Skin of body (tissue), 2 donors: ENCODE data around the gene LPAR1. TPM values are rescaled to one million over a fixed set of nuclear protein-coding genes. Genes with fewer than 3 reads are reported as not detected.

Experiments used
- DNase-seq: peaks from one replicate; lab custom pipeline; 2025; lab: John Stamatoyannopoulos, UW
- total RNA-seq: library from RNA; depleted of rRNA; stranded (reverse); fragments of >200 nt; gene quantifications from one replicate; pipeline ENCODE4 v1.2.3, GENCODE V29; 2014

The LPAR1 gene
- total RNA-seq, 1 donor from 2014 or later: 47.3 TPM

DNA sequence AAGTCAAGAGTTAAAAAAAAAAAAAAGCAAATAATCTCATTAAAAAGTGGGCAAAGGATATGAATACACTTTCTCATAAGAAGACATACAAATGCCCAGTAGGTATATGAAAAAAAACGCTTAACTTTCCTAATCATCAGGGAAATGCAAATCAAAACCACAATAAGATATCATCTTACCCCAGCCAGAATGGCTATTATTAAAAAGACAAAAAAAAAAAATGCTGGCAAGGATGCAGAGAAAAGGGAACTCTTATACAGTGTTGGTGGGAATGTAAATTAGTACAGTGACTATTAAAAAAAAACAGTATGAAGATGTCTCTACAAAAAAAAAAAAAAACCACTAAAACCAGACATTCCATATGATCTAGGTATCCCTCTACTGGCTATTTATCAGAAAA, 79.4 kb downstream of the LPAR1 start:
- no peak for DNase-seq

DNA sequence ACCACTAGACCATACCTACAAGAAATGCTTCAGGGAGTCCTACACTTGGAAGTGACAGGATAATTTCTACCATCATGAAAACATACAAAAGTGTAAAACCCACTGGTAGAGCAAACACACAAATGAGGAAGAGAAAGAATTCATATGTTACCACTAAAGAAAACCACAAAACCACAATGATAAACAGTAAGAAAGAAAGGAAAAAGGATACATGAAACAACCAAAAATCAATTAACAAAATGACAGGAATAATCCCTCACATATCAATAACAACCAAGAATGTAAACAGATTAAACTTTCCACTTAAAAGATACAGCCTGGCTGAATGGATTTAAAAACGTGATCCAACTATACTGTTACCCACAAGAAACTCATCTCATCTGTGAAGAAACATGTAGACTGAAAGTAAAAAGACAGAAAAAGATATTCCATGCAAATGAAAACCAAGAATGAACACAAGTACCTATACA, 83.4 kb downstream of the LPAR1 start:
- no peak for DNase-seq

DNA sequence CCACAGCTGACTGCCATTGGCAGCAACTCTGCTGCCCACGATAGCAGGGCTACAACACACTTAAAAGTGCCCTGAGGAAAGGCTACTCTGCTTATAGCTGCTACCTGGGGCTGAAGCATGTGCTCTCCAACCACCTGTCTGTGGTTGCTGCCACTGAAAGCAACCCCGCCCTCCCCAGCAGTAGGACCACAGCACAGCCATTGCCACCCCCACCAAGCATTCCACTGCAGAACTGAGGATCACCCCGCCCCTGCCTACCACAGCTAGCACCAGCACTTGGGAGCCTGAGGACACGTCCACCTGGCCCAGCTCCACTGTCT, 85.8 kb downstream of the LPAR1 start:
- no peak for DNase-seq

DNA sequence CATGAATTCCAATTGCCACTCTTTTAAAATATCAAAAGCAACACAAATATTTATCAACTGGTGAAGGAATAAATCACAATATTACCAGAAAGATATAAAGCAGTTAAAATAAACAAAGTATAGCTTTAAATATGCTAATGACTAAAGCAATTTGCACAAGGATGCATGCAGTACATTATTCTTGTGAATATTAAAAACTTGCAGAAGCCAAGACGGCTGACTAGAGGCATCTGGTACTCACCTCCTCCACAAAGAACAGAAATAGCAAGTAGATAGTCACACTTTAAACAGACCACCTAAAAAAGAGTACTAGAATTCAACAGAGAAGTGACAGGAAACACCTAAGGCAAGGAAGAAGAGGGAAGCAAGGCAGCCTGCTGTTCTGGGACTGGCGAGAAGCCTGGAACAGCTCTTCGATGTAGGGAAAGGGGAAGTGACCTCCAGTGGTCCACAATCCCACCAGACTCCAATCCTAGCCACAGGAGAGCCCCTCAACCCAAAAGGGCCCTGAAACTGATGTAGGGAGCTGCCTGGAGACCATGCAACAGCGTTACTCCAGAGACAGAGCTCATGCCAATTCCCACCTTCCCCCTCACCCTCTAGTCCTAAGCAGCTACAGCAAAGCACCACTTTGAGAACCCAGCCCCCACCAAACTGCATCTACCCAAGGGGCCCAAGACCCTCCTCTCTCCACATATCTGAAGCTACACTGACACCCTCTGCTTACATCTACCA, 86.3 kb downstream of the LPAR1 start:
- DNase-seq: no peak

DNA sequence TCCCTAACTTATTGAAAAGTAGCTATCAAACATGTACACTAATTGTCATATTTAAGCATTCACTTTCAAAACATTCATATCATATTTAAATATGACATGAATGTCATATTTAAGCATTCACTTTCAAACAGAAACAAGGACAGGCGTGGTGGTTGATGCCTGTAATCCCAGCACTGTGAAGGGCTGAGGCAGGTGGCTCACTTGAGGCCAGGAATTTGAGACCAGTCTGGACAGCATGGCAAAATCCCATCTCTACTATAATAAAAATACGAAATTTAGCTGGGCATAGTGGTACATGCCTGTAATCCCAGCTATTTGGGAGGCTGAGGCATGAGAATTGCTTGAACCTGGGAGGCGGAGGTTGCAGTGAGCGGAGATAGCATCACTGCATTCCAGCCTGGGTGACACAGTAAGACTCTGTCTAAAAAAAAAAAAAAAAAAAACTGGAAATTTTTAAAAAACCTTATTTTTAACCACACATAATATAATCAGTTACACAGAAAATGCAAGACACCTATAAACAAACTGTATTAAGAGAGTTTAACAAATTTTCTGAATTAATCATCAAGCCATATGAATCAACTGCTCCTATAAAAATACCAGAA, 88.1 kb downstream of the LPAR1 start:
- no peak for DNase-seq

DNA sequence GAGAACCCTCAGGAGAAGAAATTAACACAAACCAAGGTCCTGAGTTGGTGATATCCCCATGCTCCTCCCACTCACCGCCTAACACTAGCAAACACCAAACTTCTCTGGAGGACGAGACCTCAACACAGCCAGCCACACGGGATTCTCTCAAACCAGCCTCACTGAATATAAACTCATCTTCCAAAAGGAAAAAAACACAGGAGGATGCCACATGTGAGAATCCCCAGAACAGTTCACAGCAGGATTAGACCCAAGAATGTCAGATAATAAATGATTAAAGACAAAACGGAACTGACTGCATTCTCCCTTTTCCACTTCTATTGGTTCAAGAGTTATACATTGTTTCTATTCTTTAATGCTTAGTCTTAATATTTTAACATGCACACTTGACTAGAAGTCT, 89.2 kb downstream of the LPAR1 start:
- DNase-seq: no peak

DNA sequence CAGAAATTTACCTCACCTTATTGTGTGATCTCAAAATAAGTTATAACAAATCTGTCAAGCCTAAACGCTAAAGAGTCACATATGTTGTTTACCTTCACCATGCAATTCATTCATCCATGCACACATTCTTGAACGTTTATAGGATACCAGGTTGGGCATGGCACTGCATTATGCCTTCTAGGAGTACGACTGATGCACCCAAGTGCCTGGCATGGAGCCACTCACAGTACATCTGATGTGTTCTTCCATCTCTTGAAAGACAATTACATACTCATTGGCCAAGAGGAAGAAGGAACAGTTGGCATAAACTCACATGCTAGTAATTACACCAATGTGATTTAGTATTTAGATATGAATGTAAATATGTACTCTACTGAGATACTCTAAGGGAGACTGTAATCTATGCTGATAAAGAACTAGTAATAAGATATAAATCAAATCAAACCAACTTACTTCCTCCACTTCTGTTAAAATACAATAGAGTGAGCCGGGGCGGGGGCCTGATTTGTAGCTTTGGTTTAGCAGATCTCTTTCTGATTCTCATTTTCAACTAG, 90.7 kb downstream of the LPAR1 start:
- no peak for DNase-seq

DNA sequence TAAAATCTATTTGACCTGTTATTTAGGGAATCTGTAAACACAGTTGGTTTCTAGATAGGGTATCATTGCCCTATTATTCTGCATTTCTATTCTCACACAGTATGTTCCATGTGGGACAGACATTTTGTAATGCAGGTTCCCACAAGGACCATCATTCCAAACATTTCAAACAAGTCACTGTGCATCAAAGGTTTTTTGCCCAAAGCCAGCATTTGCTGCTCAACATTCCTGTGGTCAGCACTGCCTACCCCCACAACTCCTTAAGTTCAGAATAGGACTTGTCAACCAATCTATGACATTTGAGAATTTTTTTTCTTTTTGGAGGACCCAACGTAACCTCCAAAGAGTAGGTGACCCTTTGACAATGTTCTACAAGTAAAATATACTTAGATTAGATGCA, 95.7 kb downstream of the LPAR1 start:
- no peak for DNase-seq

DNA sequence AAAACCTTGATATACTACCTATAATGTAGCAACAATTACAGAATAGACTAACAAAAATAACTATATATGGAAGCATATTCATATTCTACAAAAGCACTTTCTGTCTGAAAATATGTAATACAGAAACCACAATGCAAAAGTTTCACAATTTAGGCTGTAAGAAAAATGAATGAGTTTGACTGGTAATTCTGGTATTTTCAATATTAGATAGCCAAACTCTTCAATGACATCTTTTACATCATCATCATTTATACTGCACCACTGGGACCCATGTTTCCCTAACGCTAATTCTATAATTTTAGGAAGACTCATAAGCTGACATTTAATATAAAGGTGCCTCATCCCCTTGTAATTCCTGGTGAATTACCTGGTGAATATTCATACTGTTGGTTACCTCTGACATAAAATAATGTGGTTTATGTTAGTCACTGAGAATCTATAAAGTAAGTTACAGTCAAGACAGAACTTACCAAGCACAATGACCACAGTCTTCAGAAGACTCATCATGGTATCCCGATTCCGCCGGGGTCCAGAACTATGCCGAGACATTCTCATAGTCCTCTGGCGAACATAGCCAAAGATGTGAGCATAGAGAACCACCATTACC, 97.2 kb downstream of the LPAR1 start:
- DNase-seq: no peak

DNA sequence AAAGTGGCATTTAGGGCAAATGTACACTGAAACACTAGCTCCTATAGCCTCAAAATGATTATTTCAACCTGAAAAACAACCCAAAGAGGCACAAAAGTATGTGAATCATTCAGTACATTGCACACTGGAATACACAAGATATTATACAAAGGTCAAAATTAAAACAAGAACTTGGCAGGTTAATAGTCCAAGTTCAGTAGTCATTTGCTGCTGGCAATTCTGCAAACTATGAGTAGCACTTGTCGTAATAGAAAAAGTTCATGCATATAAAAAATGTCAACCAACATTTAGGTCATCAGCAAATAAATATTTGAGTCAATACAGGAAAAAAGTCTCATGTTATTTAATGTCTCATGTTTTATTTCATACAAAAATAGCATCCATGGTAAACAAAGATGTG, 98.7 kb downstream of the LPAR1 start:
- DNase-seq: no peak

DNA sequence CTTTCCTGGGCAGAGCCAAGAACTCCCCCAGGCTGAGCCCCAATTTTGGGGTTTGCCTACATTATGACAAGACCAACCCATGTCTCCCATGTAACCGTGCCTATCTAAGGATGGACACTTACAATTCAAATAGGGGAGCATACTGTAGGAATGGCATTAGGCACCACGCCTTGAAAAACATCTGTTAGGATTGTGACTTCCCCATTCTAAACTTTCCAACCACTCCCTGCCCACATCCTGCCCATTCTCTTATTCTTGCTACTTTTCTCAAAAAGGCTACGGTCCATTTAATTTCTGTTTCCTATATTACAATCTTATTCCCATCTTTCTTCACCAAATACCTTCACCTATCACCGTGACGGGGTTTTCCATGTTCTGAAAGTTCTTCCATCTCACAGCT, 99.2 kb downstream of the LPAR1 start:
- no peak for DNase-seq

DNA sequence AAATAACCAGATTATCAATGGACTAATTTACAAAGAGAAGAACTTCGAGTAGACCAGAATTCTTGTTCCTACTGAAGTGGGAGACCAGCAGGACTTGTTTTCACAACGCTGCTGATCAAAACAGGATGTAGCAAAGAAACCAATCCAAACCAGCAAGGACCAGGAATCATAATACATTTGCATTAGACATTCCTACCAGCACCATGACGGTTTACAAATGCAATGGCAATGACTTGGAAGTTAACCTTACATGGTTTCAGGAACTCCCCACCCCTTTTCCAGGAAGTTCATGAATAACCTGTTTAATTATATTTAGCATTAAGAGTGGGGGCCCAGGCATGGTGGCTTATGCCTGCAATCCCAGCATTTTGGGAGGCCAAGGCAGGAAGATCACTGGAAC, 100.0 kb downstream of the LPAR1 start:
- DNase-seq: no peak

DNA sequence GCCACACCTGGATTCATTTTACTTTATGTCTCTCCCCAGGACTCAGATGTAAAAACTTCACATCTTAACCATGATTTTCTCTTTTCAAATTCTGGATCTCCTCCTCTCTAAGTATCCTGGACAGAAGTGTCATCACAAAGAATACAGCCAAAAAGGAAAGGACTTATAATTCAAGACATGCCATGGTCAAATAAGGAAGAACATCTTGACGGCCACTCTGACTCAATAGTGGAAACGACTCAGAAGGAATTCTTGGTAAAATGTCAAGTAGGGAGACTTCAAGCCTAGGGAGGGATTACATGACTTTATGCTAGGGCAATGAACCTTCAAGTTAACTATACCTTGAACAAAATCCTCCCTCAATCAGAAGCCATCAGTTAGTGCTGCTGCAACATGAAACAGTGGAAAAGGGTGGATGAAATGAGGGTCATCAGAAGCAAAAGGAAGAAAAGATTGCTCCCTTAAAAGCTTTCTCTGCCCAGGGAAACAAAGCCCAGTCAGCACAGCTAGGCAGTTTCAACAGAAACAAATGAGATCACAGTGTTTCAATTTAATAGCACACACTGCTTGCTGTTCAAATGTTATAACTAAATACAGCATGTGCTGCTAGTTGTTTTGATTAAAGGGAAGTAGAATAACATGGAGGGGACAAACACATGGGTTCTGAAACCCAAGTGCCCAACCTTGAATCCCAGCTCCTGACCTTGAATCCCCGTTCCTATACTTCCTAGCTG, 101.4 kb downstream of the LPAR1 start:
- DNase-seq: no peak

DNA sequence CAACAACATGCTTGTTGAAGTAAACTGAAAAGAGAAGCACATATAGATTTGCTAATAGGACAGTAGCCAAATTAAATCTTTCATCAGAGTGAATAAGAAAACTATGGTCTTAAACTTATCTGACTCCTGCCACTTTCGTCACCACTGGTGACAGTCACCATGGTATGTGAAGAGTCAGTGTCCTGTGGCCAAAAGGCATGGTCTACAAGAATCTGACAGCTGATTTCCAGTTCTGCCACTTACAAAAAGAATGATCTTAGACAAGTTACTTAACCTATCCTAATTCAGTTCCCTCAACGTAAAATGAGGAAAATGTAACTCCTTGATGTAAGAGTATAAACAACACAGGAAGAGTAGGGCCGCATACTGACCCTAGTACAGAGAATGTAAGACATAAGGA, 102.0 kb downstream of the LPAR1 start:
- no peak for DNase-seq

DNA sequence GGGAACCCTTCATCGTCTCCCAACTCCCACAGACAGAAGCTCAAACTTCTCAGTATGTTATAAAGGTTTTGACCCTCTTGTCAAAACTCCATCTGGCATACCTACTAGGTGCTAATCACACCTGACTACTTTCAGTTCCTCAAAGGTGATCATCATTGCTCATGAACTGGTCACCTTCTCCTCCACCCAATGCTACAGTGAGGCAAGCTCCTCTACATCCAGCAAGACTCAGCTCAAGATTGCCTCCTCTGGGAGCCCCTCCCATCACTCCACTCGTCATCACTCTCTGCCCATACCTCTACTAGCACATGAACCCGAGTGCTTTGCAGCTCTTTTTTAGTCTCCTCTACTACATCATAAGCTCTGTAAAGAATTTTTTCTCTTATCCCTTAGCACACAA, 102.4 kb downstream of the LPAR1 start:
- no peak for DNase-seq

DNA sequence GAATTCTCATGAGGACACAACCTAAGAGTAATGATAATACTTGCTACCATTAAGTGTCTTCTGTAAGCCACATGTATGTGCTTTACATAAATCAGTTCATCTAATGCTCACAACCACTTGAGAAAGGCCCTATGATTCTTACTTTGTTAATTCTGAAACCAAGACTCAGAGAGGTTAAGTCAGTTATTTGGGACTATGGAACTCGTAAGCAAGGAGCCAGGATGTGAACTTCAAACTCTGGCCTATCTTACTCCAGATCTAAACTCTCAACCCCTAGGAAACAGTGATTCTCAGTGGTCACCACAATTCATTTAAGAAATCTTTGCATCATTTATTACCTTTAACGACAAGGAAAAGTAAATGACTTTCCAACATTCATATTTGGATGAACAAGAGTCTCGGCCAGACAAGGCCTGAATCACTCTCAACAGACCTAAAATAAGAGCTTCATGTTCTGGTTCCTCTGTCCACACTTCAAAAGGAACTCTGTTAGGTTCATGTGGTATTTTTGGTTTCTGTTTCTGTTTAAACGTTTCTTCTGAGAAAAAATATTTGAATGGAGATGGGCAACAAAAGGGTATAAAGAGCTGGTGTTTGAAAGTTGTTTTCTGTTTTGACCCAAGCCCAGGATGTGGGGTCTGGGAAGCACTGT, 104.8 kb downstream of the LPAR1 start:
- DNase-seq: no peak

DNA sequence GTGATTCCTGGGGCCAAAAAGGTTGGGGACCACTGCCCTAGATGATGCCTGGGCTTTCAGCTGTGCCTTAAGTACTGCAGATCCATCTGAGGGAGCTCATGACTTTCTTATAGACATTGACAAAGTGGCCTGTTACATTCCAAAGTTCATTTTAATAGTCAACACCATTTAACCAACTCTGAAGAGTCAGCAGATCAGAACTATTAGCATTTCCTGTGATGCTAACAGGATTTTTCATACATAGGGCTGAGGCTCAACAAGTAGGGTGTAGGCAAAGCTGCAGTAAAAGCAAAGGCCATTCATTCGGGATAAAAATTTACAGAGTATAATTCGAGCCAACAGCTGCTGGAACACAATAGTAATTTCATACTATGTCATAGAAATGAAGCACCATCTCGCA, 105.4 kb downstream of the LPAR1 start:
- DNase-seq: no peak

DNA sequence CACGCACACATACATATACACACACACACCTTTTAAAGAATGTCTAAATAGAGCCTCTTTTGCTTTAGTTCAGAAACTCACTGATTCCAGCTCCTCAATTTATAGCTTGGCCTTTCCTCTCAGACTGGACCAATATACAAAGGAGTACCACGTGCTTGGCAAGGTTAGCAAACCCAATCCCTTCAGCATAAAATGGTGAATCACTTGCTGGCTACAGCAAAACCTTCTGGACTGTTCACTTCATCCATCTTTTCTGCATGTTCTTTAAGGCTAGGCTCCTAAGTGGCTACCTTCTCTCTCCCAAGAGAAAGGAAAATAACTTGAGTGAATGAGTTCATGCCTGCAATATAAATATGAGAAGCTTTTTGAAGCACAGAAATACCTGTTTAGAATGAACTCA, 109.7 kb downstream of the LPAR1 start:
- DNase-seq: no peak

DNA sequence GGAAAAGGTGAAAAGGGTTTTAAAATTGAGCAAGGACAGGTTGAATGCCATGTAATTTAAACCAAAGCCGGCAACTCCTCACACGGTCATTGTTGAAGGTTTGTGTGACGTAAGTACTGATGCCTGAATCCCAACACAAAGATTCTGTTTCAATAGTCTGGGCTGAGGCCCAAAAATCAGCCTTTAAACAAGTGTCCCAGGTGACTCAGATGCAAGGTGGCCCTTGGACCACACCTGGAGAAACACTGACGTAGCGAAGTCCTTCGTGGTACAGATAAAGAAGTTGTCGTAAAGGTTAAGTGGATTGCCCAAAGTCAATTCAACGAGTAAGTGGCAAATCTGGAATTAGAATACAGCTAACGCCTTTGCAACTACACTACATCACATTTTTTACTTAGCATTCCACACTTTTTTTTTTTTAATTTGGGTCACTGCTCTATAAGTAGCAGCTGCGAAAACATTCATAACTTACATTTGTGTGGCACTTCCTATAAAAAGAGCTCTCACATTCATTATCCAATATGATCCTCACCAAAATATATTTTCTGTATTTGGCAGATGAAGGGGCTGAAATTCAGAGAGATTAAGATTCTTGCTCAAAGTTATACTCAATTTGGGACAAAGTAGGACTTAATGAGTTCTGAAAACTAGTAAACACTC, 111.3 kb downstream of the LPAR1 start:
- no peak for DNase-seq

DNA sequence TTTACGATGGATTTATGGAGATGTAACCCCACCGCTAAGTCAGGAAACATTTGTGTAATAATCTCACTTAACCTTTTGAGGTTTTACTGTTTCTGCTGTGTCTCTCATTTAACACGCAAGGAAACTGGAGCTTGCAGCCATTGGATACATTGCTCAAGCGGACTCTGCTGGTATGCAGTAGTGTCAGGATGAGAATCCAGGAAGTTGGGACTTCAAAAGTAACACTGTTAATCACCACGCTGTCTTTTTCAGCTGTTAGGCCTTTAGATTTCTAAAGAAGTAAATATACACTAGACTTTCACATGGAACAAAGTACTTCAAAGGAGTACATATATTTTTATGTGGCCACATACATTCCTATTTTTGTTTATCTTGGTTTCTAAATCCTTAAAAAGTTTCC, 114.7 kb downstream of the LPAR1 start:
- DNase-seq: no peak

DNA sequence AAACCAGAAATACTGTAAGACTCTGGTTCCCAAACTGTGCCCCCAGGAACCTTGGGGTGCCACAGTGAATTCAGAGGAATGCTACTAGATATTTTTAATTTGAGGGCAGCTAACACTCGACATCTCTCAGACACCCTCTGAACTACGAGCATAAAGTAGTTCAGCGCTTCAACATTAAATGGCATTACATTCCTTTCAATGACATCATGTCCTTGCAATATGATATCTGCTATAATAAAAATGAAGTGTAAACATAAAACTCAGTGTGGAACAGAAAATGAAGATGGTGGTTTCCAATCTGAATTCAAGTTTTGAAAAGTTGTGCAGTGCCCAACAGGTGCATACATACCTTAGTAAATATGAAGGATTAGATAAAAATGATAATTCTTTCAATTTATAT, 116.1 kb downstream of the LPAR1 start:
- no peak for DNase-seq
